GM13976 (cell line): ENCODE data around the gene KIRREL3.

Experiments used
- DNase-seq: peaks from one replicate; pipeline ENCODE4 v3.0.0; 2012; ENCODE audit warnings: low spot score
- in situ Hi-C: fragments of 300-500 bp; cut with MboI; formaldehyde crosslinking; loops from one replicate; pipeline ENCODE4 v1.12.0; 2022; ENCODE audit warnings: low sequenced_read_pairs, mixed read lengths, inconsistent platforms; ENCODE audit not compliant: unreplicated experiment
- TF ChIP-seq, protein P1 (sequence below): IDR thresholded peaks from 2 replicates; pipeline ENCODE4 v1.5.1; 2012; ENCODE audit warnings: borderline replicate concordance, mild to moderate bottlenecking; ENCODE audit not compliant: insufficient read depth; ENCODE audit errors: extremely low read depth, missing control alignments, control extremely low read depth

KIRREL3 gene

DNA sequence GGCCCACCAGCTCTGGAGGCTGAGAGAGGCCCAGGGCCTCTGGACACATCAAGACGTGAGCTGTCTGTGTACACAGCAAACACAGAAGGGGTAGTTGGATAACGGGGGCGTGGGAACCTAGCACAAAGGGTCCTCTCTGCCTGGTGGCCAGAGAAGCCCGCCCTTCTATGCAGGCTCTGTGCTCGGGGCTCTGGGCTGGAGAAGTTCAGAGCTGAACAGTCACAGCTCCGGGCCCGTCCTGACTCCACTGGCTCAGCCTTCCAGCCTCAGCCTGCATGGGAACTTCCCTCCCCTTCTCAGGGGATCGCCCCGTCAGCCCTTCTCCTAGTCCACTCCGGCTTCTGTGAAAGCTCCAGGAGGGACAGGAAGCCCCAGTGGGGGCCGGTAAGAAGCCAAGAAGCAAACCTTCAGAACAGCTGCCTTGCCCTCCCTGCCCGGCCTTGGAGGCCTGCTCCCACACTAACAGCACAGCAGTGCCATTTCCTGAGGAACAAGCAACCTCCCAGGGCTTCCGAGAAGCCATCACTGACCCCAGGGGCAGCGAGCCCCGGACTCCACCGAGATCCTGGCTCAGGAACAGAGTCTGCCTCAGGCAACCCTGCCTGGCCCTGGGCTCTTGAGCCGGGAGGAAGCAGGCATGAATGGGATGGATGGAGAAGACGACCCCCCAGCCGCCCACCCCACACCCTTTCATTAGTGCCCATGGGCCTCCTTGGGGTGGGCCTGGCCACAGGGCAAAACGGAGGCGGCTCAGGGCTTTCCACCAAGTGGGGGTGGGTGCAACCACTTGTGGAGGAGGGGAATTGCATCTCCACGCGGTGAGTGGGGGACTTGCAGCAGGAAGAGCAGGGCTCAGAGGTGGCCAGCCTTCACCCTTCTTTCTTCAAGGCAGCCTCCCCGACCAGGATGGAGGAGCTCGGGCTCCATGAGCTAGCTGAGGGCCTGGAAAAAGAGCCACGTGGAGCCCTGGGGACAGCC is 525.3 kb downstream of the KIRREL3 start:
- TF ChIP-seq, protein P1, sequence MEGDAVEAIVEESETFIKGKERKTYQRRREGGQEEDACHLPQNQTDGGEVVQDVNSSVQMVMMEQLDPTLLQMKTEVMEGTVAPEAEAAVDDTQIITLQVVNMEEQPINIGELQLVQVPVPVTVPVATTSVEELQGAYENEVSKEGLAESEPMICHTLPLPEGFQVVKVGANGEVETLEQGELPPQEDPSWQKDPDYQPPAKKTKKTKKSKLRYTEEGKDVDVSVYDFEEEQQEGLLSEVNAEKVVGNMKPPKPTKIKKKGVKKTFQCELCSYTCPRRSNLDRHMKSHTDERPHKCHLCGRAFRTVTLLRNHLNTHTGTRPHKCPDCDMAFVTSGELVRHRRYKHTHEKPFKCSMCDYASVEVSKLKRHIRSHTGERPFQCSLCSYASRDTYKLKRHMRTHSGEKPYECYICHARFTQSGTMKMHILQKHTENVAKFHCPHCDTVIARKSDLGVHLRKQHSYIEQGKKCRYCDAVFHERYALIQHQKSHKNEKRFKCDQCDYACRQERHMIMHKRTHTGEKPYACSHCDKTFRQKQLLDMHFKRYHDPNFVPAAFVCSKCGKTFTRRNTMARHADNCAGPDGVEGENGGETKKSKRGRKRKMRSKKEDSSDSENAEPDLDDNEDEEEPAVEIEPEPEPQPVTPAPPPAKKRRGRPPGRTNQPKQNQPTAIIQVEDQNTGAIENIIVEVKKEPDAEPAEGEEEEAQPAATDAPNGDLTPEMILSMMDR = no peak
- in situ Hi-C loops = no loop called here

DNA sequence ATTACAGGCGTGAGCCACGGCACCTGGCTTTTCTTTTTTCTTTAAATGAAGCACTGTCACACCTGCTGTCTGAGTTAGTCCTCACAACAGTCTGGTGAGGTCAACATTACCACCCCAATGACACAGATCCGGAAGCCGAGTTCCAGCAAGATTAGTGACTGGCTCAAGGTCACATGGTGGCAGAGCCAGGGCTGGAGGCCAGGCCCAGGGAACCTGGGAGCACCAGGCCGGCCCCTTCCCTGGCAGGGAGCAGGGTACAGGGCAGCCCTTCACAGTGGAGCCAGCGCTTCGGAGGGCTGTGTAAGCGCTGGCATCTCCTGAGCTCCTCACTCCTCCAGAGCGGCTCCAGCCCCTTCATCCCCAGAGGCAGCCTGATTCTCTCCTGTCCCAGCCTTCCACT is 526.4 kb downstream of the KIRREL3 start:
- no peak for DNase-seq
- in situ Hi-C loops = no loop called here
- TF ChIP-seq, protein P1 = no peak

More for the DNA sequence above, 525.3 kb downstream of the KIRREL3 start:
- DNase-seq = no peak

DNA sequence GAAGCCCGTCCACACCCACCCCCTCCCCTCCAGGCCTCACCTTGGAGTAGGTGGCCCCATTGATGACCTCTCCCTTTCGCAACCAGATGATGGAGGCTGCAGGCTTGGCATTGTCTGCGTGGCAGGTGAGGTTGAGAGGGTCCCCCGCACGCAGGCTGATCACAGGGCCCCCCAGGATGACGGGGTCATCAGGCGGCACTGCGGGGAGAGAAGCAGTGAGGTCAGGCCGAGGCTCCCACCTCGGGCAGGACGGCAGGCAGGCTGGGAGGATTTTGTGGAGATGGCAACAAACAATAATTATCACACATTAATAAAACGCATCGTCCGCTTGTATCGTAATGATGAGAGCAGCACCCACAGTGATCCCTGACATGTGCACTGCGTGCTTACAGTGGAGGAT is 527.3 kb downstream of the KIRREL3 start:
- no peak for DNase-seq
- in situ Hi-C loops = no loop called here
- TF ChIP-seq, protein P1 = no peak

DNA sequence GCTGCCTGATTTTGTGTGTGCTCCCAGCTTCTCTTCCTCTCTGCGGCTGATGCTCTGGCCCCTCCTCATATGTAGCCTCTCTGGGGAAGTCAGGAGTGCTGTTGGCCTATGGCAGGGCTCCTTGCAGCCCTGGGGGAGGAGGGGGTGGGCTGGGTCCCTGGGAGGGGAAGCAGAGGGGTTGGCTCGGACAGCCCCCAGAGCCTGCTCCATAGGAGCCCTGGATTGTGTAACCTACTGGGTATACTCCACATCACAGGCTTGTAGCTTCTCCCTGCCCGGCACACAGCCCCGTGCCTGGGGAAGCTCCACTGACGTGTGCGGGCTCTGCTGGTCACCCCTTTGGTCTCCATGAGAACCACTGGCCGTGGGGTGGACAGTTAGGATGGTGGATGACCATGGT is 531.3 kb downstream of the KIRREL3 start:
- in situ Hi-C loops = no loop called here
- TF ChIP-seq, protein P1 = no peak
- DNase-seq = no peak

DNA sequence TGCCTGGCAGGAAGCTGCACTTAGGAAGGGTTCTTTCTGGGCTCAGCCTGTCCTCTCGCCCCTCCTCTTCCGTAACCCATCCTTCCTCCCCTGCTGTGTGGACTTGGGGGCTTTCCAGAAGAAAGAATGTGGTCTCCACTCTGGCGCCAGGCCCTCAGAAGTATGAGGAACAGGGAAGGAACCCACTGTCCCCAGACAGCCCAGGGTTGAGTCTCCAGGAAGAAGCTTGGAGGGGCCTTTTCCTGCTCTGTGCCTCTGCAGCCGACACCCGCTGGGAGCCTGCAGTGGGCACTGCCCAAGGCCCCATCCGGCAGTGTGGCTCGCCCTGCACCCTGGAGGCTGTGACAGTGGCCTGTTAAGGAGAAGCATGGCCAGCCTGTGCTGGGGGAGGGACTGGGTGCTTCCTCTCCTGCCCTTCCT is 532.5 kb downstream of the KIRREL3 start:
- in situ Hi-C loops = no loop called here
- DNase-seq = no peak
- TF ChIP-seq, protein P1 = no peak

DNA sequence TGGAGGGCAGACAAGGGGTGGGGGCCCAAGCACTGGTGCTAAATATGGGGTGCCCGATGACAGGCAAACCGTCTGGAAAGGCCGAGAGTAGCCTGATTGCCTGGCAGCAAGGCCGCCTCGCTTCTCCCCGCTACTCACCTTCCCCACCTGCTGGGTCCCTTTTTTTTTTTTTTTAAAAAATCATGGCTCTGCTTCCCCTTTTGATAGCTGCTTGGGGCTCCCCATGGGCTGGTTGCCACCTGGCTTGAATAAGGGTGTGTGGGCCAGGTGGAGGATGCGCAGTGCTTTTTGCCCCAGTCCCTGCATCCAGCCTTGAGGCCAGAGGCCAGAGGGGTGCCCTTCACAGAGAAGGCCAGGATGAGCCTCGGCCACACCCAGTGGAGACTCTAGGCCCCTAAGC is 533.1 kb downstream of the KIRREL3 start:
- TF ChIP-seq, protein P1 = no peak
- in situ Hi-C loops = no loop called here
- no peak for DNase-seq
